Thyroid gland (tissue), 4 donors: ENCODE data around the gene ALDH7A1.

Experiments
- POLR2A ChIP-seq, 2 donors: fragments of 450-650 bp; IDR thresholded peaks; one replicate each; pipeline ENCODE4 v1.6.1; 2017; ENCODE audit warnings: antibody characterized with exemption in 2 of 2, mild to moderate bottlenecking in 2 of 2, moderate library complexity in 1 of 2
- TF ChIP-seq, protein P1 (sequence below), 6 experiments: fragments of 200-600 bp in 3 of 6; fragments of 450-650 bp in 3 of 6; sonication (generic) in 3 of 6; IDR thresholded peaks; one replicate each; pipeline ENCODE4 v1.5.1; 2016 to 2019; ENCODE audit warnings: antibody characterized with exemption in 6 of 6, mild to moderate bottlenecking in 2 of 6, inconsistent platforms in 1 of 6, moderate library complexity in 1 of 6

DNA sequence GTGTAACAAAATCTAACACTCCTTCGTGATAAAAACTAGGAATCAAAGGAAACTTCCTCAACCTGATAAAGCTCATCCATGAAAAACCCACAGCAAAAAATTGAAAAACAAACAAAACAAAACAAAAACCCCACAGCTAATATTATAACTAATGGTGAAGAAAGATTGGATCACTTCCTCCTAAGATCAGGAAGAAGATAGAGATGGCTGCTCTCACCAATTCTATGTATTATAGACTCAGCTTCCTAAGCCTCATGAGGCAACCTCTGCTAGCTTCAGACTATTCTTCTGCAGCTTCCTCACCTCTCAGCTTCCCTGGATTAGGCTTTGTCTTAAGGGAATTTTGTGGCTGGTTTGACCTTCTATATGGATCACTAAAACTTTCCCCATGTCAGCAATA is 45.8 kb upstream of the ALDH7A1 start:
- TF ChIP-seq, protein P1, sequence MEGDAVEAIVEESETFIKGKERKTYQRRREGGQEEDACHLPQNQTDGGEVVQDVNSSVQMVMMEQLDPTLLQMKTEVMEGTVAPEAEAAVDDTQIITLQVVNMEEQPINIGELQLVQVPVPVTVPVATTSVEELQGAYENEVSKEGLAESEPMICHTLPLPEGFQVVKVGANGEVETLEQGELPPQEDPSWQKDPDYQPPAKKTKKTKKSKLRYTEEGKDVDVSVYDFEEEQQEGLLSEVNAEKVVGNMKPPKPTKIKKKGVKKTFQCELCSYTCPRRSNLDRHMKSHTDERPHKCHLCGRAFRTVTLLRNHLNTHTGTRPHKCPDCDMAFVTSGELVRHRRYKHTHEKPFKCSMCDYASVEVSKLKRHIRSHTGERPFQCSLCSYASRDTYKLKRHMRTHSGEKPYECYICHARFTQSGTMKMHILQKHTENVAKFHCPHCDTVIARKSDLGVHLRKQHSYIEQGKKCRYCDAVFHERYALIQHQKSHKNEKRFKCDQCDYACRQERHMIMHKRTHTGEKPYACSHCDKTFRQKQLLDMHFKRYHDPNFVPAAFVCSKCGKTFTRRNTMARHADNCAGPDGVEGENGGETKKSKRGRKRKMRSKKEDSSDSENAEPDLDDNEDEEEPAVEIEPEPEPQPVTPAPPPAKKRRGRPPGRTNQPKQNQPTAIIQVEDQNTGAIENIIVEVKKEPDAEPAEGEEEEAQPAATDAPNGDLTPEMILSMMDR (IDR thresholded peaks at IDR 0.05), result no peak
- TF ChIP-seq POLR2A (IDR thresholded peaks at IDR 0.05), result no peak
